IMR-90 (cell line): Measurements from ENCODE around the gene C10orf62. TPM values are rescaled to one million over a fixed set of nuclear protein-coding genes. Genes with fewer than 3 reads are reported as not detected.

Source experiments
- ATAC-seq: fragments of 200-7000 bp; cut with Tn5 transposase; 2 replicates; pipeline ENCODE4 v1.9.1; 2020; ENCODE audit warnings: low read depth, mild to moderate bottlenecking, moderate library complexity
- BruUV-seq: library from RNA; stranded (reverse); fragments of 400-500 nt; replicated peaks from 2 replicates; lab custom pipeline; 2021; lab: Mats Ljungman, UMichigan
- CTCF ChIA-PET: fragments of 300-600 bp; formaldehyde crosslinking; extraction: SDS; loops from one replicate; lab custom pipeline; 2021; ENCODE audit warnings: antibody characterized with exemption; lab: Yijun Ruan, JAX
- POLR2A ChIA-PET: fragments of 300-600 bp; sonication (Branson Sonifier 250); formaldehyde crosslinking; loops from one replicate; lab custom pipeline; 2022; ENCODE audit warnings: antibody characterized with exemption; ENCODE audit not compliant: unreplicated experiment; lab: Charles Lee
- DNase-seq: peaks from one replicate; pipeline ENCODE4 v3.0.0; 2013
- H2AFZ ChIP-seq: replicated peaks from 2 replicates; pipeline ENCODE3; 2013; ENCODE audit warnings: low read length, mild to moderate bottlenecking; ENCODE audit not compliant: poor library complexity
- H2AK5ac ChIP-seq: 2 replicates; pipeline ENCODE4 v1.6.1; 2013; ENCODE audit warnings: low read depth, low read length, inconsistent platforms
- H2AK9ac ChIP-seq: replicated peaks from 2 replicates; pipeline ENCODE3; 2013; ENCODE audit warnings: mild to moderate bottlenecking, low read depth, low read length, moderate library complexity; ENCODE audit not compliant: poor library complexity
- H2BK120ac ChIP-seq: 2 replicates; pipeline ENCODE4 v1.6.1; 2013; ENCODE audit warnings: low read depth, low read length, inconsistent platforms
- H2BK15ac ChIP-seq: 3 replicates; pipeline ENCODE4 v1.6.1; 2013; ENCODE audit warnings: low read depth, low read length, inconsistent platforms
- H2BK20ac ChIP-seq: 2 replicates; pipeline ENCODE4 v1.6.1; 2013; ENCODE audit warnings: low read depth, mild to moderate bottlenecking, inconsistent platforms, low read length, moderate library complexity
- H2BK5ac ChIP-seq: 2 replicates; pipeline ENCODE4 v1.6.1; 2013; ENCODE audit warnings: mild to moderate bottlenecking, low read depth, low read length, inconsistent platforms; ENCODE audit not compliant: poor library complexity, severe bottlenecking
- H3K14ac ChIP-seq: replicated peaks from 2 replicates; pipeline ENCODE4 v1.6.1; 2013; ENCODE audit warnings: low read depth, low read length, inconsistent platforms
- H3K18ac ChIP-seq: 2 replicates; pipeline ENCODE4 v1.6.1; 2013; ENCODE audit warnings: low read depth, low read length, control low read depth
- H3K23ac ChIP-seq: 2 replicates; pipeline ENCODE4 v1.6.1; 2013; ENCODE audit warnings: low read depth, low read length, inconsistent platforms
- H3K27ac ChIP-seq: 2 replicates; pipeline ENCODE4 v1.5.1; 2013; ENCODE audit warnings: mild to moderate bottlenecking, control low read depth, low read length; ENCODE audit not compliant: insufficient read depth
- H3K27me3 ChIP-seq: 2 replicates; pipeline ENCODE4 v1.6.1; 2013; ENCODE audit warnings: low read length; ENCODE audit not compliant: control insufficient read depth, insufficient read depth
- H3K36me3 ChIP-seq: 2 replicates; pipeline ENCODE4 v1.6.1; 2013; ENCODE audit warnings: low read length, mixed read lengths; ENCODE audit not compliant: control insufficient read depth, insufficient read depth
- H3K4ac ChIP-seq: 2 replicates; pipeline ENCODE4 v1.6.1; 2013; ENCODE audit warnings: low read depth, low read length, inconsistent platforms
- H3K4me1 ChIP-seq: 2 replicates; pipeline ENCODE4 v1.6.1; 2013; ENCODE audit warnings: low read length, mixed read lengths; ENCODE audit not compliant: control insufficient read depth, insufficient read depth
- H3K4me2 ChIP-seq: 2 replicates; pipeline ENCODE4 v1.6.1; 2013; ENCODE audit warnings: low read depth, mild to moderate bottlenecking, control low read depth, low read length, moderate library complexity
- H3K4me3 ChIP-seq: 2 replicates; pipeline ENCODE4 v1.5.1; 2013; ENCODE audit warnings: low read depth, mild to moderate bottlenecking, control low read depth, low read length, moderate library complexity; ENCODE audit not compliant: insufficient read depth
- H3K56ac ChIP-seq: 2 replicates; pipeline ENCODE4 v1.6.1; 2013; ENCODE audit warnings: low read length, inconsistent platforms; ENCODE audit not compliant: insufficient read depth; ENCODE audit errors: extremely low read depth
- H3K79me1 ChIP-seq, 2 experiments: 2 replicates each; pipeline ENCODE4 v1.6.1; 2013; ENCODE audit warnings: low read length in 2 of 2, inconsistent platforms in 1 of 2, low read depth in 1 of 2
- H3K9ac ChIP-seq: 2 replicates; pipeline ENCODE4 v1.6.1; 2013; ENCODE audit warnings: low read depth, low read length, control low read depth
- H3K9me1 ChIP-seq: 2 replicates; pipeline ENCODE4 v1.6.1; 2013; ENCODE audit warnings: low read length, inconsistent platforms; ENCODE audit not compliant: insufficient read depth
- H3K9me3 ChIP-seq: 2 replicates; pipeline ENCODE4 v1.6.1; 2013; ENCODE audit warnings: low read length; ENCODE audit not compliant: control insufficient read depth, insufficient read depth
- H4K20me1 ChIP-seq: 2 replicates; pipeline ENCODE4 v1.6.1; 2013; ENCODE audit warnings: low read length, inconsistent platforms; ENCODE audit not compliant: insufficient read depth
- H4K5ac ChIP-seq: 2 replicates; pipeline ENCODE4 v1.6.1; 2013; ENCODE audit warnings: mild to moderate bottlenecking, low read depth, low read length, control low read depth
- H4K8ac ChIP-seq, 2 experiments: 2 replicates each; pipeline ENCODE4 v1.6.1; 2013; ENCODE audit warnings: low read depth in 2 of 2, low read length in 2 of 2, control low read depth in 1 of 2, inconsistent platforms in 1 of 2
- H4K91ac ChIP-seq: 2 replicates; pipeline ENCODE4 v1.6.1; 2013; ENCODE audit warnings: low read depth, low read length, inconsistent platforms; ENCODE audit not compliant: insufficient read depth
- BHLHE40 ChIP-seq: fragments of 150-350 bp; IDR thresholded peaks from 2 replicates; pipeline ENCODE4 v1.6.1; 2016; ENCODE audit warnings: mild to moderate bottlenecking, low read depth, low read length
- CEBPB ChIP-seq: IDR thresholded peaks from 2 replicates; pipeline ENCODE4 v1.6.1; 2012; ENCODE audit warnings: low read depth, low read length, improper control_type of control experiment
- CHD1 ChIP-seq: IDR thresholded peaks from 2 replicates; pipeline ENCODE4 v1.6.1; 2012; ENCODE audit warnings: low read depth, low read length, improper control_type of control experiment
- CTCF ChIP-seq: conservative IDR thresholded peaks from 2 replicates; pipeline ENCODE4 v1.5.1; 2012; ENCODE audit warnings: mild to moderate bottlenecking, low read depth, low read length, improper control_type of control experiment
- FOS ChIP-seq: fragments of 150-350 bp; IDR thresholded peaks from 2 replicates; pipeline ENCODE4 v1.6.1; 2016; ENCODE audit warnings: low read depth, low read length
- MAFK ChIP-seq: IDR thresholded peaks from 2 replicates; pipeline ENCODE4 v1.6.1; 2012; ENCODE audit warnings: low read depth, low read length, improper control_type of control experiment
- MAZ ChIP-seq: IDR thresholded peaks from 2 replicates; pipeline ENCODE4 v1.6.1; 2012; ENCODE audit warnings: low read depth, mild to moderate bottlenecking, low read length, improper control_type of control experiment, moderate library complexity, borderline replicate concordance
- MXI1 ChIP-seq: IDR thresholded peaks from 2 replicates; pipeline ENCODE4 v1.6.1; 2012; ENCODE audit warnings: low read depth, mild to moderate bottlenecking, low read length, moderate library complexity, borderline replicate concordance
- NFE2L2 ChIP-seq: fragments of 150-350 bp; IDR thresholded peaks from 2 replicates; pipeline ENCODE4 v1.6.1; 2016; ENCODE audit warnings: low read depth, mild to moderate bottlenecking, low read length
- POLR2A ChIP-seq: IDR thresholded peaks from 2 replicates; pipeline ENCODE4 v1.6.1; 2012; ENCODE audit warnings: mild to moderate bottlenecking, low read depth, low read length
- RAD21 ChIP-seq: IDR thresholded peaks from 2 replicates; pipeline ENCODE4 v1.6.1; 2012; ENCODE audit warnings: low read length, improper control_type of control experiment
- RFX5 ChIP-seq: IDR thresholded peaks from 2 replicates; pipeline ENCODE4 v1.8.0; 2012; ENCODE audit warnings: low read depth, mild to moderate bottlenecking, low read length, moderate library complexity
- SMC3 ChIP-seq: fragments of 150-350 bp; IDR thresholded peaks from 2 replicates; pipeline ENCODE4 v1.6.1; 2016; ENCODE audit warnings: low read depth, mild to moderate bottlenecking, antibody characterized with exemption, low read length, moderate library complexity
- WGBS, 2 experiments: methylation state at CpG; one replicate each; pipeline versions ENCODE4 v1.1.5 to v1.1.7; 2013; ENCODE audit warnings: missing lambda C conversion rate in 2 of 2; ENCODE audit not compliant: insufficient read length in 1 of 2; ENCODE audit errors: extremely low coverage in 2 of 2; 5-methylcytosine and 5-hydroxymethylcytosine counted together
- dilution Hi-C: fragments of 300-500 bp; cut with HindIII; formaldehyde crosslinking; loops from one replicate; pipeline ENCODE4 v1.14.3; 2018; ENCODE audit warnings: low sequenced_read_pairs; ENCODE audit not compliant: unreplicated experiment
- in situ Hi-C: fragments of 300-500 bp; cut with MboI; formaldehyde crosslinking; loops from 3 replicates; pipeline ENCODE4 v1.14.3; 2019; ENCODE audit warnings: low sequenced_read_pairs, inconsistent platforms, mixed read lengths
- intact Hi-C: fragments of 100-400 bp; cut with micrococcal nuclease; formaldehyde crosslinking; loops from 2 replicates; pipeline ENCODE4 v1.10.0; 2022
- polyA plus RNA-seq, 3 experiments: library from polyadenylated mRNA; depleted of rRNA; stranded (reverse); fragments of >200 nt; gene quantifications; 2 replicates each; pipeline ENCODE4 v1.2.3, GENCODE V29; 2012; ENCODE audit warnings: low replicate concordance in 1 of 3
- total RNA-seq: library from RNA; depleted of rRNA; stranded (reverse); fragments of >200 nt; gene quantifications from 2 replicates; pipeline ENCODE4 v1.2.3, GENCODE V29; 2012
- TF ChIP-seq, protein P1 (sequence below): fragments of 150-350 bp; IDR thresholded peaks from 2 replicates; pipeline ENCODE4 v1.6.1; 2016; ENCODE audit warnings: low read depth, mild to moderate bottlenecking, low read length, moderate library complexity, borderline replicate concordance
- TF ChIP-seq, protein P2 (sequence below): fragments of 150-350 bp; IDR thresholded peaks from 2 replicates; pipeline ENCODE4 v1.6.1; 2017; ENCODE audit warnings: mild to moderate bottlenecking, antibody characterized with exemption, low read length, low read depth

C10orf62 gene
- total and polyA plus RNA-seq, 2 of the 4 experiments (the other 2 are of a cell fraction) = not detected

DNA sequence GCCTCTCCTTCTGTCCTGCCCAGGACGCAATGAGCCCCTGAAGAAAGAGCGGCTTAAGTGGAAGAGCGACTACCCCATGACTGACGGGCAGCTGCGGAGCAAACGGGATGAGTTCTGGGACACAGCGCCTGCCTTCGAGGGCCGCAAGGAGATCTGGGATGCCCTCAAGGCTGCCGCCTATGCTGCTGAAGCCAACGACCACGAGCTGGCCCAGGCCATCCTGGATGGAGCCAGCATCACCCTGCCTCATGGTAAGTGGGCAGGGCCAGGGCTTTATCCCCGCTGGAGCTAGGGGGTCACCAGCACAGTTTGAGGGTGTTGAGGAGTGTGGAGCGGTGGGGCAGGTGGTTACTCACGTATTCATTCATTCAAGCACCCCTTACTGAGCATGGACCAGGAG, 21.6 kb upstream of the C10orf62 start:
- DNase-seq (no peak), ATAC-seq (no peak)
- in situ Hi-C loops (no loop called here), intact Hi-C loops (no loop called here), dilution Hi-C loops (no loop called here)
- Histone ChIP-seq H3K9ac (no peak overlapping the region), H3K27ac (no peak overlapping the region), H2AK5ac (no peak overlapping the region), H3K18ac (no peak overlapping the region), H3K36me3 (peaks cover 19% of the 10 kb centered on the region), H2BK120ac (no peak overlapping the region), H3K14ac (no peak overlapping the region), H2BK15ac (no peak overlapping the region), H3K23ac (no peak overlapping the region), H3K4ac (no peak overlapping the region), H4K8ac (no peak overlapping the region), H3K27me3 (no peaks in the 10 kb centered on the region), H3K56ac (no peak overlapping the region), H3K9me1 (no peaks in the 10 kb centered on the region), H2AFZ (no peak overlapping the region), H3K9me3 (no peaks in the 10 kb centered on the region), H3K79me1 (peaks cover 9 to 10% of the 10 kb centered on the region in 2 experiments; a peak in 2 of 4 replicates), H4K20me1 (peaks cover 5% of the 10 kb centered on the region; the same call in 1 of the 2 replicates), H4K5ac (no peak overlapping the region), H4K91ac (no peak overlapping the region), H3K4me1 (peaks cover 4% of the 10 kb centered on the region; the same call in 1 of the 2 replicates), H2BK5ac (no peak overlapping the region), H2AK9ac (no peak overlapping the region), H3K4me2 (no peak overlapping the region), H3K4me3 (no peak overlapping the region), H2BK20ac (no peak overlapping the region)
- ChIA-PET POLR2A (no interaction called here), CTCF (no interaction called here)
- WGBS, 2 experiments = 80% methylated on average over 3 of the region's 15 CpGs; no CpG with 5 or more reads in 1 of the 2 experiments
- BruUV-seq = no TSS peak
- TF ChIP-seq BHLHE40 = no peak
- no peak for TF ChIP-seq RAD21
- no peak for TF ChIP-seq MAZ
- no peak for TF ChIP-seq MAFK
- TF ChIP-seq, protein P1, sequence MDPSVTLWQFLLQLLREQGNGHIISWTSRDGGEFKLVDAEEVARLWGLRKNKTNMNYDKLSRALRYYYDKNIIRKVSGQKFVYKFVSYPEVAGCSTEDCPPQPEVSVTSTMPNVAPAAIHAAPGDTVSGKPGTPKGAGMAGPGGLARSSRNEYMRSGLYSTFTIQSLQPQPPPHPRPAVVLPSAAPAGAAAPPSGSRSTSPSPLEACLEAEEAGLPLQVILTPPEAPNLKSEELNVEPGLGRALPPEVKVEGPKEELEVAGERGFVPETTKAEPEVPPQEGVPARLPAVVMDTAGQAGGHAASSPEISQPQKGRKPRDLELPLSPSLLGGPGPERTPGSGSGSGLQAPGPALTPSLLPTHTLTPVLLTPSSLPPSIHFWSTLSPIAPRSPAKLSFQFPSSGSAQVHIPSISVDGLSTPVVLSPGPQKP = no peak
- TF ChIP-seq NFE2L2 = no peak
- TF ChIP-seq FOS = no peak
- TF ChIP-seq CTCF = no peak
- TF ChIP-seq, protein P2, sequence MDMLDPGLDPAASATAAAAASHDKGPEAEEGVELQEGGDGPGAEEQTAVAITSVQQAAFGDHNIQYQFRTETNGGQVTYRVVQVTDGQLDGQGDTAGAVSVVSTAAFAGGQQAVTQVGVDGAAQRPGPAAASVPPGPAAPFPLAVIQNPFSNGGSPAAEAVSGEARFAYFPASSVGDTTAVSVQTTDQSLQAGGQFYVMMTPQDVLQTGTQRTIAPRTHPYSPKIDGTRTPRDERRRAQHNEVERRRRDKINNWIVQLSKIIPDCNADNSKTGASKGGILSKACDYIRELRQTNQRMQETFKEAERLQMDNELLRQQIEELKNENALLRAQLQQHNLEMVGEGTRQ = no peak
- TF ChIP-seq RFX5 = no peak
- no peak for TF ChIP-seq MXI1
- no peak for TF ChIP-seq CHD1
- TF ChIP-seq POLR2A = no peak
- no peak for TF ChIP-seq CEBPB
- TF ChIP-seq SMC3 = no peak
